SK-N-MC (cell line): ENCODE measurements around the gene NAA35.

Source experiments
- EZH2 ChIP-seq: fragments of 200-600 bp; sonication (generic); IDR thresholded peaks from one replicate; pipeline ENCODE4 v1.6.1; 2017; ENCODE audit warnings: antibody characterized with exemption
- POLR2AphosphoS5 ChIP-seq: IDR thresholded peaks from 2 replicates; pipeline ENCODE4 v1.6.1; 2012; ENCODE audit warnings: mild to moderate bottlenecking, low read depth, low read length, borderline replicate concordance

- TF ChIP-seq EZH2 (no peak), POLR2AphosphoS5 (no peak)
Observed at GRCh38 chr9:86041311-86041741, 100.4 kb downstream of the NAA35 start.
